Measurements from ENCODE around the gene CCL25. TPM values are rescaled to one million over a fixed set of nuclear protein-coding genes. Genes with fewer than 3 reads are reported as not detected.

The CCL25 gene
- total and polyA plus RNA-seq, 2 of the 13 experiments (the other 11 are each of a cell fraction or from before 2014, with no cell fraction given) = not detected

DNA sequence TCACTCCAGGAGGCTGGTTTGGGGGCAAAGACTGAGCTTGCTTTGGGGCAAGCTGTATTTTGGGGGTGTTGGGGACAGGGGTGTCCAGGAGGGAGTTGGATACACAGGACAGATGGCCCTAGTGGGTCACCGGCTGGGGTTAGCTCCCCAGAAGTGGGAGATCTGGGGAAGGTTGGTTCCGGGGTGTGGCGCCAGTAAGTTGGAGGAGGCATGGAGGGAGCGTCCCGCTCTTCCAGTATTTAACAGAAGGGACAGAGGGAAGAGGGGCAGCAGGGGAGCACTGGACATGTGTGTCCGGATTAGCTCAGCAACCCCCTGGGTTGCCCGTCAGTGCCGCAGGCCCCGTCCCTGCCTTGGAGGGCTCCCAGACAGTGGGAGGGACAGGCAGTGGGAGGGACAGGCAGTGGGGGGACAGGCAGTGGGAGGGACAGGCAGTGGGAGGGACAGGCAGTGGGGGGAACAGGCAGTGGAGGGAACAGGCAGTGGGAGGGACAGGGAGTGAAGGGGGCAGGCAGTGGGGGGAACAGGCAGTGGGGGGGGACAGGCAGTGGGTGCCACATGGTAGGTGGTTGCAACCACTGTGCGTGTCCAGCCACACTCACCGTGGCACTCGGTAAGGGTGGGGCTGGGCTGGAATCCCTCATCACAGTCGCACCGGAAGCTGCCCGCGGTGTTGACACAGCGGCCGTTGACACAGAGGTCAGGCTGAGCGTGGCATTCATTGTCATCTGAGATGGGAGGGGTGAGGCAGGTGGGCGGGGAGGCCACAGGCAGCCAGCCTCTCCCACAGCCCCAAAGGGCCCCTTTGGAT, 33.2 kb downstream of the CCL25 start (continued):
- TF ChIP-seq E2F5 (CRISPR knock-in tag; conservative IDR thresholded peaks at IDR 0.05) (no peak), EED (CRISPR knock-in tag; IDR thresholded peaks at IDR 0.05) (no peak), CCDC6 (CRISPR knock-in tag; IDR thresholded peaks at IDR 0.05) (no peak; the same call in 1 of the 2 replicates), NR2F1 (CRISPR knock-in tag; IDR thresholded peaks at IDR 0.05) (peak; percentile 85 to 97), XRCC5 (optimal IDR thresholded peaks at IDR 0.05; ENCODE audit: low read length) (no peak), ARNT2 (CRISPR knock-in tag; IDR thresholded peaks at IDR 0.05; ENCODE audit: low read depth) (0 out of 2 replicates have a peak, but pooled peaks have one; percentile 56), SP5 (CRISPR knock-in tag; IDR thresholded peaks at IDR 0.05; ENCODE audit: borderline replicate concordance, low read depth) (peak; percentile 89), WIZ (CRISPR knock-in tag; IDR thresholded peaks at IDR 0.05) (no peak), MAFF (IDR thresholded peaks at IDR 0.05; ENCODE audit: low read depth, low read length) (no peak), ZNF362 (CRISPR knock-in tag; IDR thresholded peaks at IDR 0.05; ENCODE audit: borderline replicate concordance) (no peak), ZNF501 (CRISPR knock-in tag; IDR thresholded peaks at IDR 0.05) (peak; percentile 55), CEBPZ (IDR thresholded peaks at IDR 0.05; ENCODE audit: low read length) (no peak), ZSCAN5A (CRISPR knock-in tag; IDR thresholded peaks at IDR 0.05; ENCODE audit: borderline replicate concordance) (no peak), MEF2D (CRISPR knock-in tag; IDR thresholded peaks at IDR 0.05) (no peak), SNRNP70 (IDR thresholded peaks at IDR 0.05; ENCODE audit: low read depth, low read length) (no peak), ARID2 (CRISPR knock-in tag; IDR thresholded peaks at IDR 0.05; ENCODE audit: borderline replicate concordance) (no peak), KLF9 (CRISPR knock-in tag; IDR thresholded peaks at IDR 0.05; ENCODE audit: low read depth) (no peak)
- TF ChIP-seq, protein P1, sequence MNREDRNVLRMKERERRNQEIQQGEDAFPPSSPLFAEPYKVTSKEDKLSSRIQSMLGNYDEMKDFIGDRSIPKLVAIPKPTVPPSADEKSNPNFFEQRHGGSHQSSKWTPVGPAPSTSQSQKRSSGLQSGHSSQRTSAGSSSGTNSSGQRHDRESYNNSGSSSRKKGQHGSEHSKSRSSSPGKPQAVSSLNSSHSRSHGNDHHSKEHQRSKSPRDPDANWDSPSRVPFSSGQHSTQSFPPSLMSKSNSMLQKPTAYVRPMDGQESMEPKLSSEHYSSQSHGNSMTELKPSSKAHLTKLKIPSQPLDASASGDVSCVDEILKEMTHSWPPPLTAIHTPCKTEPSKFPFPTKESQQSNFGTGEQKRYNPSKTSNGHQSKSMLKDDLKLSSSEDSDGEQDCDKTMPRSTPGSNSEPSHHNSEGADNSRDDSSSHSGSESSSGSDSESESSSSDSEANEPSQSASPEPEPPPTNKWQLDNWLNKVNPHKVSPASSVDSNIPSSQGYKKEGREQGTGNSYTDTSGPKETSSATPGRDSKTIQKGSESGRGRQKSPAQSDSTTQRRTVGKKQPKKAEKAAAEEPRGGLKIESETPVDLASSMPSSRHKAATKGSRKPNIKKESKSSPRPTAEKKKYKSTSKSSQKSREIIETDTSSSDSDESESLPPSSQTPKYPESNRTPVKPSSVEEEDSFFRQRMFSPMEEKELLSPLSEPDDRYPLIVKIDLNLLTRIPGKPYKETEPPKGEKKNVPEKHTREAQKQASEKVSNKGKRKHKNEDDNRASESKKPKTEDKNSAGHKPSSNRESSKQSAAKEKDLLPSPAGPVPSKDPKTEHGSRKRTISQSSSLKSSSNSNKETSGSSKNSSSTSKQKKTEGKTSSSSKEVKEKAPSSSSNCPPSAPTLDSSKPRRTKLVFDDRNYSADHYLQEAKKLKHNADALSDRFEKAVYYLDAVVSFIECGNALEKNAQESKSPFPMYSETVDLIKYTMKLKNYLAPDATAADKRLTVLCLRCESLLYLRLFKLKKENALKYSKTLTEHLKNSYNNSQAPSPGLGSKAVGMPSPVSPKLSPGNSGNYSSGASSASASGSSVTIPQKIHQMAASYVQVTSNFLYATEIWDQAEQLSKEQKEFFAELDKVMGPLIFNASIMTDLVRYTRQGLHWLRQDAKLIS (CRISPR knock-in tag; IDR thresholded peaks at IDR 0.05) = no peak

All from HepG2 (cell line).